Measurements from ENCODE around the gene ANO3. TPM values are rescaled to one million over a fixed set of nuclear protein-coding genes. Genes with fewer than 3 reads are reported as not detected.

The ANO3 gene
- total and polyA plus RNA-seq, 2 donors (not counting 3 experiments of a cell fraction or from before 2014, with no cell fraction given) = not detected

GRCh38 chr11:26587073-26587472 is 255.1 kb downstream of the ANO3 start:
- intact Hi-C loops (cut with micrococcal nuclease) = no loop called here
- H3K79me2 ChIP-seq (ENCODE audit: control insufficient read depth, insufficient read depth, low read length) = no peaks in the 10 kb centered on the region
- BruUV-seq (replicated peaks) = no TSS peak
- DNase-seq (ENCODE audit: low read depth, low spot score) (no peak), FAIRE-seq (no peak)
- no peak overlapping the region for H3K4me2 ChIP-seq (ENCODE audit: insufficient read depth, low read length)
- no peaks in the 10 kb centered on the region for H3K27me3 ChIP-seq (ENCODE audit: control insufficient read depth in 2 of 2, insufficient read depth in 2 of 2, low read length in 2 of 2)
- no peaks in the 10 kb centered on the region for H3K4me1 ChIP-seq (ENCODE audit: control insufficient read depth, extremely low read depth, insufficient read depth, low read length)
- ChIA-PET CTCF (no interaction called here), POLR2A (no interaction called here)
- H3K36me3 ChIP-seq (ENCODE audit: control insufficient read depth in 2 of 2, extremely low read depth in 1 of 2, insufficient read depth in 2 of 2, low read length in 2 of 2) = no peaks in the 10 kb centered on the region
- H2AFZ ChIP-seq (ENCODE audit: low read depth, low read length) = no peak overlapping the region
- no peaks in the 10 kb centered on the region for H3K9me1 ChIP-seq (replicated peaks; ENCODE audit: control insufficient read depth, extremely low read depth, insufficient read depth, low read length)
- dilution Hi-C loops (cut with MboI; ENCODE audit: extremely low pct_ligation_motif_present, low sequenced_read_pairs) = no loop called here
- no peaks in the 10 kb centered on the region for H4K20me1 ChIP-seq (replicated peaks; ENCODE audit: control insufficient read depth, extremely low read depth, insufficient read depth, low read length)
- H3K4me3 ChIP-seq (replicated peaks in 1 of 3; ENCODE audit: insufficient read depth in 1 of 3, low read depth in 1 of 3, low read length in 3 of 3) = no peak overlapping the region
- H3K9ac ChIP-seq (replicated peaks; ENCODE audit: extremely low read depth, insufficient read depth, low read length) = no peak overlapping the region
- H3K9me3 ChIP-seq (replicated peaks; ENCODE audit: control insufficient read depth, insufficient read depth, low read length) = peaks cover 2% of the 10 kb centered on the region
- TF ChIP-seq FOS (IDR thresholded peaks at IDR 0.05; ENCODE audit: borderline replicate concordance, insufficient read depth, low read length) (no peak), GATA2 (IDR thresholded peaks at IDR 0.05; ENCODE audit: insufficient read depth, insufficient read length, low read depth, low read length) (no peak), POLR2A (IDR thresholded peaks at IDR 0.05; ENCODE audit: low read depth, low read length) (no peak), MYC (IDR thresholded peaks at IDR 0.05; ENCODE audit: low read depth, low read length) (no peak), MAX (IDR thresholded peaks at IDR 0.05; ENCODE audit: insufficient read depth, insufficient read length) (no peak), JUN (IDR thresholded peaks at IDR 0.05; ENCODE audit: borderline replicate concordance, insufficient read depth, insufficient read length, low read depth) (no peak), POLR2AphosphoS5 (IDR thresholded peaks at IDR 0.05; ENCODE audit: insufficient read depth, low read depth, low read length) (no peak)
- H3K27ac ChIP-seq (ENCODE audit: insufficient read depth, low read depth, low read length) = no peak overlapping the region

GRCh38 chr11:26593691-26594090 is 261.8 kb downstream of the ANO3 start:
- Histone ChIP-seq H3K9me3 (replicated peaks; ENCODE audit: control insufficient read depth, insufficient read depth, low read length) (no peaks in the 10 kb centered on the region), H3K4me2 (ENCODE audit: insufficient read depth, low read length) (no peak overlapping the region), H3K27ac (ENCODE audit: insufficient read depth, low read depth, low read length) (no peak overlapping the region), H3K27me3 (ENCODE audit: control insufficient read depth in 2 of 2, insufficient read depth in 2 of 2, low read length in 2 of 2) (no peaks in the 10 kb centered on the region), H3K4me3 (replicated peaks in 1 of 3; ENCODE audit: insufficient read depth in 1 of 3, low read depth in 1 of 3, low read length in 3 of 3) (no peak overlapping the region), H4K20me1 (replicated peaks; ENCODE audit: control insufficient read depth, extremely low read depth, insufficient read depth, low read length) (no peaks in the 10 kb centered on the region), H3K9me1 (replicated peaks; ENCODE audit: control insufficient read depth, extremely low read depth, insufficient read depth, low read length) (no peaks in the 10 kb centered on the region), H3K9ac (replicated peaks; ENCODE audit: extremely low read depth, insufficient read depth, low read length) (no peak overlapping the region), H2AFZ (ENCODE audit: low read depth, low read length) (no peak overlapping the region), H3K79me2 (ENCODE audit: control insufficient read depth, insufficient read depth, low read length) (no peaks in the 10 kb centered on the region), H3K4me1 (ENCODE audit: control insufficient read depth, extremely low read depth, insufficient read depth, low read length) (no peaks in the 10 kb centered on the region), H3K36me3 (ENCODE audit: control insufficient read depth in 2 of 2, extremely low read depth in 1 of 2, insufficient read depth in 2 of 2, low read length in 2 of 2) (no peaks in the 10 kb centered on the region)
- POLR2A ChIA-PET = no interaction called here
- dilution Hi-C loops (cut with MboI; ENCODE audit: extremely low pct_ligation_motif_present, low sequenced_read_pairs) = no loop called here
- no TSS peak for BruUV-seq (replicated peaks)
- intact Hi-C loops (cut with micrococcal nuclease) = no loop called here
- CTCF ChIA-PET = no interaction called here
- DNase-seq (ENCODE audit: low read depth, low spot score) (no peak), FAIRE-seq (no peak)
- TF ChIP-seq POLR2AphosphoS5 (IDR thresholded peaks at IDR 0.05; ENCODE audit: insufficient read depth, low read depth, low read length) (no peak), CTCF (IDR thresholded peaks at IDR 0.05; ENCODE audit: extremely low read depth in 1 of 2, insufficient read depth in 1 of 2, low read depth in 1 of 2, low read length in 2 of 2) (no peak), JUN (IDR thresholded peaks at IDR 0.05; ENCODE audit: borderline replicate concordance, insufficient read depth, insufficient read length, low read depth) (no peak), MYC (IDR thresholded peaks at IDR 0.05; ENCODE audit: low read depth, low read length) (no peak), MAX (IDR thresholded peaks at IDR 0.05; ENCODE audit: insufficient read depth, insufficient read length) (no peak), FOS (IDR thresholded peaks at IDR 0.05; ENCODE audit: borderline replicate concordance, insufficient read depth, low read length) (no peak), POLR2A (IDR thresholded peaks at IDR 0.05; ENCODE audit: low read depth, low read length) (no peak), GATA2 (IDR thresholded peaks at IDR 0.05; ENCODE audit: insufficient read depth, insufficient read length, low read depth, low read length) (no peak), EZH2 (IDR thresholded peaks at IDR 0.05; ENCODE audit: borderline replicate concordance, low read depth, low read length, severe bottlenecking) (no peak)

All from endothelial cell of umbilical vein (primary cell).